GM19193 (cell line): ENCODE measurements around the gene TULP1.

ENCODE experiments used
- POLR2A ChIP-seq: IDR thresholded peaks from 4 replicates; pipeline ENCODE4 v1.6.1; 2011; ENCODE audit not compliant: insufficient read depth, insufficient read length; ENCODE audit errors: extremely low read depth

TULP1 gene

GRCh38 chr6:35512740-35513139, at the start of gene TULP1:
TULP1 (minus strand) TSS chr6:35512896; CDS start chr6:35512858, 38 bp downstream.
- no peak for TF ChIP-seq POLR2A

- no peak for TF ChIP-seq POLR2A
Measured at GRCh38 chr6:35562060-35562459, 49.4 kb upstream of the TULP1 start.

GRCh38 chr6:35561113-35561512, 48.4 kb upstream of the TULP1 start:
- TF ChIP-seq POLR2A = no peak

- no peak for TF ChIP-seq POLR2A
Measured at GRCh38 chr6:35558571-35558970, 45.9 kb upstream of the TULP1 start.

- no peak for TF ChIP-seq POLR2A
Measured at GRCh38 chr6:35557239-35557638, 44.5 kb upstream of the TULP1 start.

- TF ChIP-seq POLR2A = no peak
Measured at GRCh38 chr6:35554811-35555210, 42.1 kb upstream of the TULP1 start.

GRCh38 chr6:35553315-35553714, 40.6 kb upstream of the TULP1 start:
- TF ChIP-seq POLR2A = no peak

GRCh38 chr6:35552285-35552917, 39.7 kb upstream of the TULP1 start:
- no peak for TF ChIP-seq POLR2A

- TF ChIP-seq POLR2A = no peak
Measured at GRCh38 chr6:35550437-35550836, 37.7 kb upstream of the TULP1 start.

GRCh38 chr6:35547676-35548075, 35.0 kb upstream of the TULP1 start:
- no peak for TF ChIP-seq POLR2A

- no peak for TF ChIP-seq POLR2A
Measured at GRCh38 chr6:35544769-35545361, 32.2 kb upstream of the TULP1 start.

- no peak for TF ChIP-seq POLR2A
Measured at GRCh38 chr6:35543459-35544193, 30.9 kb upstream of the TULP1 start.

- no peak for TF ChIP-seq POLR2A
Measured at GRCh38 chr6:35541836-35542235, 29.1 kb upstream of the TULP1 start.

GRCh38 chr6:35539223-35539622, 26.5 kb upstream of the TULP1 start:
- TF ChIP-seq POLR2A = no peak

GRCh38 chr6:35534407-35535170, 21.9 kb upstream of the TULP1 start:
- TF ChIP-seq POLR2A = no peak
